Mucosa of rectum (tissue), 2 donors: ENCODE data around the gene PRIM2.
"Not testable (repeated sequence)": the region's sequence is repeated elsewhere in the genome, so short reads cannot be mapped to it uniquely, and the experiment has no call there.

Source experiments
- H3K27ac ChIP-seq, 2 donors: one replicate each; pipeline ENCODE4 v1.7.0; 2013; ENCODE audit warnings: inconsistent platforms in 2 of 2, low read depth in 2 of 2, low read length in 2 of 2
- H3K27me3 ChIP-seq, 2 donors: one replicate each; pipeline ENCODE4 v1.7.0; 2013; ENCODE audit warnings: low read length in 2 of 2; ENCODE audit not compliant: control insufficient read depth in 2 of 2, insufficient read depth in 2 of 2
- H3K36me3 ChIP-seq, 2 donors: one replicate each; pipeline ENCODE4 v1.7.0; 2013; ENCODE audit warnings: low read length in 2 of 2; ENCODE audit not compliant: control insufficient read depth in 2 of 2, insufficient read depth in 2 of 2
- H3K4me1 ChIP-seq, 2 donors: one replicate each; pipeline ENCODE4 v1.7.0; 2013; ENCODE audit warnings: low read length in 2 of 2, mild to moderate bottlenecking in 1 of 2; ENCODE audit not compliant: control insufficient read depth in 2 of 2, insufficient read depth in 2 of 2
- H3K4me3 ChIP-seq, 2 donors: one replicate each; pipeline ENCODE4 v1.7.0; 2013; ENCODE audit warnings: low read length in 2 of 2
- H3K9ac ChIP-seq, 2 donors: one replicate each; pipeline ENCODE4 v1.7.0; 2013; ENCODE audit warnings: low read length in 2 of 2, low read depth in 1 of 2, mild to moderate bottlenecking in 1 of 2
- H3K9me3 ChIP-seq, 2 donors: one replicate each; pipeline ENCODE4 v1.7.0; 2013; ENCODE audit warnings: low read length in 2 of 2; ENCODE audit not compliant: control insufficient read depth in 2 of 2
- donor health status: healthy.
- donor health status: Normal muscosa, but diverticular disease.

The PRIM2 gene

DNA sequence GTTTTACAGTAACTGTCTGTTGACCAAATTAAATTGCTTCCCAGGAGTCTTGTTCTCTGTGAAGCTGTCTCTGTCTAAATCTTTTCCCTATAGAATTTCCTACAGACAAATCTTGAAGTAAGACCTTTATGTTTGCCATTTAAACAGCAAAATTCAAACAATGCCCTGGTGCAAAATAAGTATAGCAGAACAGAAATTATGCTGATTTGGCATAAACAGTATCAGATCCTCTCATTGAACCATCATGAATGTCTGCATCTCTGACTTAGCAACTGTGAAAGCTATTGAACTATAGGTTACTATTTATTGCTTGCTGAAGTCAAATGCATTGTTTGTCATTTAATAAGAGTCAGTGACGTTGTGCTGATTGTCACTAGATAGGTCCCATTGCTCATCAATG lies 123.3 kb downstream of the PRIM2 start:
- not testable (repeated sequence) for H3K4me3 ChIP-seq, H3K36me3 ChIP-seq, H3K4me1 ChIP-seq, H3K27ac ChIP-seq, H3K9ac ChIP-seq, H3K27me3 ChIP-seq, H3K9me3 ChIP-seq

DNA sequence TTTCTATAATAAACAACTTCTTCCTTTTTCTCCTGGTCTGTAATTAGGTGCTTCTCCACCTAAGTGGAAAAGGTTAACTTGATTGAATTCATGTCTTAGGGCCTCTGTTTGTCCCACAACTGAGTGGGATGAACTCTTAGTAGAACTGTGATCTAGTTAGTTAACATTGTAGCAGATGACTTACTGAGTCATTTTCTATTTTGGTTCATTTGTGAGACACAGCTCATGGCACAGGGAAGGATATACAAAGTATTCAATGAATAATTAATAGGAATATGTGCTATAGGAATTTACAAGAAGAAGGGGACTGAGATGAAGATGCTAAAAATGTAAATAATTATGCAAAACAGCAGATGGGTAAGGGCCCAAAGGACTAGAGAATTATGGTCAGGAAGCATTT lies 124.7 kb downstream of the PRIM2 start:
- not testable (repeated sequence) for H3K9ac ChIP-seq, H3K9me3 ChIP-seq, H3K4me1 ChIP-seq, H3K36me3 ChIP-seq, H3K27me3 ChIP-seq, H3K27ac ChIP-seq, H3K4me3 ChIP-seq

DNA sequence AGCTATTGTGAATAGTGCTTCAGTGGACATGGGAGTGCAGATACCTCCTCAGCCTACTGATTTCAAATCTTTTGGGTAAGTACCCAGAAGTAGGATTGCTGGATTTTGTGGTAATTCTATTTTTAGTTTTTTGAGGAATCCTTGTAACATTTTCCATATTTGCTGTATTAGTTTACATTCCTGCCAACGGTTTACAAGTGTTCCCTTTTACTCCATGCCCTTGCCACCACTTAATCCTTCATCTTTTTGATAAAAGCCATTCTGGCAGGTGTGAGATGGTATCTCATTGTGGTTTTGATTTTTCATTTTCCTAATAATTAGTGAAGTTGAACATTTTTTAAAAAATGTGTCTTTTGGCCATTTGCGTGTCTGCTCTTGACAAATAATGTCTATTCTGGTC lies 125.8 kb downstream of the PRIM2 start:
- H3K27ac ChIP-seq, H3K9me3 ChIP-seq, H3K4me1 ChIP-seq, H3K4me3 ChIP-seq, H3K9ac ChIP-seq, H3K36me3 ChIP-seq, H3K27me3 ChIP-seq: not testable (repeated sequence)

DNA sequence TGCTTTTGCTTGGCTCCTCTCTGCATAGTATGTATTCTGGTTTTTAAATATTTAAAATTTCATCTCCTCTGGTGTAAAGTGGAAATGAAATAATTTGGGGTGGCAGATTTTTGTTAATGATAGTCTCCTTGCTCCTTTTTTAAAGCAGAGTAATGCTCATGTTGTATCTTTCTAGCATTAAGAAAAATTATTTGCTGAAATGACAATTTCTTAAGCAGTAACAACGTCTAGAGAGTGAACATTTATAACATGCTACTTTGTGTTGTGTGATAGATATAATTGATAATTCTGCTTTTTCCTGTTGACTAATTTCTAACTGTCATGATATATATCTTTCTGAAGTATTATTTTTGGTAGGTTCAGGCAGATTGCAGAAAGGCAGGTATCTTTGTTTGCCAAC lies 127.4 kb downstream of the PRIM2 start:
- not testable (repeated sequence) for H3K4me1 ChIP-seq, H3K9ac ChIP-seq, H3K27me3 ChIP-seq, H3K9me3 ChIP-seq, H3K4me3 ChIP-seq, H3K27ac ChIP-seq, H3K36me3 ChIP-seq

DNA sequence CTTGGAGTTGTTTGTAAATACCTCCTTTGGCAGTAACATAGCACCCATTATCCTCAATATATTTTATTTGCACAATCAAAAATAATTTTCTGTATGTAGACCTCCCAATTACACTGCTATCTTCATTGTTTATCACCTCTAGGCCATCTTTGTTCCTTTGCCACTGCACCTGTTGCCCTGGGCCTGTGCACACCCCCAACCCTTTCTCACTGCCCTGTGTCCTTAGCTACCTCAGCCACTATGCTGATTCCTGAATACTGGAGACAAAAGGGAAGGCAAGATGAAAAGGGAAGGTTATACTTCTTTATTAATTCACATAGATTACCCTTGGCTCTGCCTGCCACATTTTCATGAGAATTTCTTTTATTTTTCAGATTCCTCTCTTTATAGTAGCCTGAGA lies 127.9 kb downstream of the PRIM2 start:
- H3K9ac ChIP-seq: not testable (repeated sequence)

DNA sequence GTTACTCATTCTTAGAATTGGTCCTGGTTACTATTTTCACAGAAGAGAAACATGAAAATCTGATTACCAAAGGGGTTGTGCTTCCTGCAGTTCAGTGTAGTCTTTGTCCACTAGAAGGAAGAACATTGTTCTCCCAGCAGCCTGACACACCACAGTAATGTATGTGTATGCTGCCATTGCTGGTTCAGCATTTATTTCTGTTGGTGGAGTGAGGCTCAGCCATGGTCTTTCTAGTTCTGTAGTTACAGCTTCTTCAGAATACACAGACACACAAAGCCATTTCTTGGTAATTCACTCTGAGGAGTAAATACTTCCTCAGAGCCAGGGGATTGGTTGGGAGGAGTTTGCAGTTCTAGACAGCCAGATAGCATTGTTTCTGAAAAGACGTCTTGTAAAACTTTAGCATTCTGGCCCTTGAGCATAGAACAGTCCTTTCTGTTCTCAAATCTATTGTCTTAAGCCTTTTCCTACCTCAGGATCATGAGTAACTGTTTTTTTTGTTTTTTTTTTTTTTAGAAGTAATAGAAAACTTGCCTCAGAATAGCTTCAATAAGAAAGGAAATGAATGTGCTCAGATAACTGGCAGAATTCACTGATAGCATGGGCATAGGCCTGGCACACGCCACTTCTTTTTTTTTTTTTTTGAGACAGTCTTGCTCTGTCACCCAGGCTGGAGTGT lies 128.5 kb downstream of the PRIM2 start:
- not testable (repeated sequence) for H3K4me1 ChIP-seq, H3K9me3 ChIP-seq, H3K27me3 ChIP-seq, H3K4me3 ChIP-seq, H3K27ac ChIP-seq, H3K9ac ChIP-seq, H3K36me3 ChIP-seq

More for the DNA sequence above, 127.9 kb downstream of the PRIM2 start:
- not testable (repeated sequence) for H3K36me3 ChIP-seq, H3K4me3 ChIP-seq, H3K4me1 ChIP-seq, H3K27ac ChIP-seq, H3K27me3 ChIP-seq, H3K9me3 ChIP-seq

DNA sequence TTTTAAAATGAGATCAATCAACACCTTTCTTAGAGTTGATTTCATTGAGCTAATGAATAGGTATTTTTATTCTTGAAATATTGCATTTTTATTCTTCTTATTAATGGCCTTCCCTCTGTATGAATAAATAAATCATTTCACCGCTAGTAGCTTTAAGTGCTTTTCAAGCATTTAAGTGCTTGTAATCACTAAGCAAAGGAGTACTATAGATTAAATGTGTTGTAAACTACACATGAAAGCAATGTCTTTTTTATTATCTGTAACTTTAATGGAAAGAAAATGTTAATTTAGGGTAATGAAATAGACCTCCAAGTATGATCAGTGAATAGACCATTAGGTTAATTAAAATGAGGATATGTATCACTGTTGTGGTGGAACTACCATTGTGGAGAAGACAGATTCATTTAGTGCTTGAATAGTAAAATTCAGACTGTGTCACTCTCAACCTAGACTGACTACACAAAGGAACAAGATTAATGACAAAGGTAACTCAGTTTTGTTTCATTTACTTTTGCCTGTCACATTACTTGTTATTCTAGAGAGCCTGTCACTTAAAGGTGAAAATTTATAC lies 132.2 kb downstream of the PRIM2 start:
- not testable (repeated sequence) for H3K27ac ChIP-seq, H3K27me3 ChIP-seq, H3K9me3 ChIP-seq, H3K4me3 ChIP-seq, H3K4me1 ChIP-seq, H3K36me3 ChIP-seq, H3K9ac ChIP-seq

DNA sequence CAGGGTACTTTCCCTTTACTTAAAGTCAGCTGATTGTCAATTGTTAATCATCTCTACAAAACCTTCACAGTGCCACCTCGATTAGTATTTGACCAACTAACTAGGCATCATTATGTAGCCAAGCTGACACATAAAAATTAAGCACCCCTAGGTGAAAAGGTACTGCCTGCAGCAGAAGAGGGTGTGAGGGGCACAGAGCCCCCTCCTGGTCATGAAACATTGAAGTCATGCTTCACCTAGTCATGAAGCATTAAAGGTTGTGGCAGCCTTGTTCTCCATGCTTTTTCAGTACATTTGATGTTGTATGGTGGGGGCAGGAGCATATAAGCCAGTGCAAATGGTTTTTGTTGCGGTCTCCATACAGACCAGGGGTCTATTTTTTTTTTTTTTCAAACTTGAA lies 142.4 kb downstream of the PRIM2 start:
- not testable (repeated sequence) for H3K4me1 ChIP-seq, H3K9ac ChIP-seq, H3K4me3 ChIP-seq, H3K36me3 ChIP-seq, H3K27ac ChIP-seq, H3K27me3 ChIP-seq, H3K9me3 ChIP-seq

DNA sequence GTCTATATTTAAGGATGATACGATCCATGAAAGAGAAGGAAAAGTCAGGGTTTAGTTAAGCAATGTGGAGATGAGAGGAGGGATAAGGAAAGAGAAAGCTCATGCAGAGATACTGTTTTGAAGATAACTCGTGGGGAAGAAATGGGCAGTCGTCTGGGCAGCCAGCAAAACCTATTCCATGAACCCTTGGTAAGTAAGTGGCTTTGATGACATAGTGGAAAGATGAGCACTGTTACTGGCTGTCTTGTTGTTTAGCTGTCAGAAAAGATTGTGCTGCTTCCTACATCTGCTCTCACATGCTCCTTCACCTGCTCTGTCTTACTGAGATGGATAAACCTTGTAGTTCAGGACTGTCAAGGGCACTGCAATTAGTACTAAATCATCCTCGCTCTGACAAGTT lies 143.6 kb downstream of the PRIM2 start:
- H3K4me1 ChIP-seq, H3K4me3 ChIP-seq, H3K27me3 ChIP-seq, H3K36me3 ChIP-seq, H3K27ac ChIP-seq, H3K9me3 ChIP-seq, H3K9ac ChIP-seq: not testable (repeated sequence)

DNA sequence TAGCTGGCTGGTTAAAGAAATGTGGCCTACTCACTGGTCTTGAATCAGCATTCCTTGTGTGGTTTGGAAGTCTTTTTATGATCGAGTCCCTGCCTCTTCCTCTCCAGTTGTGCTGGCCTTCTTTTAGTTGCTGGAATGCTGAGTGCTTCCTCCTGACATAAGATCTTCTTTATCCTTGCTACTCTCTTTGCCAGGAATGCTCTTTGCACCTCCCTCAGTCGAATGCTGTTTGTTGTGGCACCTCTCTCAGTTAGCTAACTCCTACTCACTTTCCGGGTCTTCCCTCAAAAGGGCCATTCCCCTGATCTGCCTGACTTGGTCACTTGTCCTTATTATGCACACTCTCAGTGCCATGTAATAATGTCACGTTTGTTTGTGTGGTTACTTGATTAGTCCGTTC lies 146.4 kb downstream of the PRIM2 start:
- H3K27me3 ChIP-seq, H3K27ac ChIP-seq: not testable (repeated sequence)

DNA sequence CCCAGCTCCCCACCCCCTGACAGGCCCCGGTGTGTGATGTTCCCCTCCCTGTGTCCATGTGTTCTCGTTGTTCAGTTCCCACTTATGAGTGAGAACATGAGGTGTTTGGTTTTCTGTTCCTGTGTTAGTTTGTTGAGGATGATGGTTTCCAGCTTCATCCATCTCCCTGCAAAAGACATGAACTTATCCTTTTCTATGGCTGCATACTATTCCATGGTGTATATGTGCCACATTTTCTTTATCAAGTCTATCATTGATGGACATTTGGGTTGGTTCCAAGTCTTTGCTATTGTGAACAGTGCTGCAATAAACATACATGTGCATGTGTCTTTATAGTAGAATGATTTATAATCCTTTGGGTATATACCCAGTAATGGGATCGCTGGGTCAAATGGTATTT lies 148.5 kb downstream of the PRIM2 start:
- H3K36me3 ChIP-seq, H3K9me3 ChIP-seq, H3K27ac ChIP-seq, H3K4me1 ChIP-seq, H3K9ac ChIP-seq, H3K27me3 ChIP-seq, H3K4me3 ChIP-seq: not testable (repeated sequence)

More for the DNA sequence above, 146.4 kb downstream of the PRIM2 start:
- H3K9ac ChIP-seq, H3K4me1 ChIP-seq, H3K36me3 ChIP-seq, H3K9me3 ChIP-seq, H3K4me3 ChIP-seq: not testable (repeated sequence)
